Measurements from ENCODE around the gene GDAP2. TPM values are rescaled to one million over a fixed set of nuclear protein-coding genes. Genes with fewer than 3 reads are reported as not detected.

The GDAP2 gene
- total RNA-seq, 1 experiment from 2014 or later, result 6.3 TPM

DNA sequence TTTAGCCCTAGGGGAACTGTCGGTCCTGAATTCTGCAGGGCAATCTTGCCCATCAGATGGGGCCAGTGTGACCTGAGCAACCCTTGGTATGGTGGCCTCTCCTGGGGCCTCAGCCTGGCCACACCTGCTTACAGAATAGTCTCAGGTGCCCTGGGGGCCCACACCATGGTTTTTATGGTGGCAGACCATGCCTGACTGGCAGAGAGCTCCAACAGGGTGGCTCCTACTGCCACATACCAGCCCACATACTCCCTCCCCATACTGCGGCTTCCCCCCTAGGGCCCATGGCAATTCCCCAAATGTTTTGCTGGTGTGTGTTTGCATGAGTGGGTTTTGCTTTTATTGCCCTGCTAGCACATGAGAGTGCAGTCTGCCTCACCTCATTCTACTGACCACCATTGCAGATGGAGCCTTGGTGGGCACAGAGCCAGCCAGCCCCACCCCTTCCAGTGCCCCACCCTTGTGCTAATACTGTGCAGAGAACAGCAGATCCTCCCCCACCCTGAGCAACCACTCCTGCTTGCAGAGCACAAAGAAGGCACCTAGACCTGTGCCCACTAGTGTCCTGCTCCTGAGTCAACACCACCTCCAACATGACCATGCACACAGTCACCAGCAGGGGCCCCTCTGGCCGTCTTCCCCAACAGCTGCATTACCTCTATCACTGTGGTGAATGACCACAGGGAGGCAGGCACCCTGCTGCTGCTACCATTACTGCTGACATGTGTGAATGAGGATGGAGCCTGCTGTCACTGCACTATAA, 86.8 kb downstream of the GDAP2 start:
- DNase-seq (ENCODE audit: low spot score), result no peak

DNA sequence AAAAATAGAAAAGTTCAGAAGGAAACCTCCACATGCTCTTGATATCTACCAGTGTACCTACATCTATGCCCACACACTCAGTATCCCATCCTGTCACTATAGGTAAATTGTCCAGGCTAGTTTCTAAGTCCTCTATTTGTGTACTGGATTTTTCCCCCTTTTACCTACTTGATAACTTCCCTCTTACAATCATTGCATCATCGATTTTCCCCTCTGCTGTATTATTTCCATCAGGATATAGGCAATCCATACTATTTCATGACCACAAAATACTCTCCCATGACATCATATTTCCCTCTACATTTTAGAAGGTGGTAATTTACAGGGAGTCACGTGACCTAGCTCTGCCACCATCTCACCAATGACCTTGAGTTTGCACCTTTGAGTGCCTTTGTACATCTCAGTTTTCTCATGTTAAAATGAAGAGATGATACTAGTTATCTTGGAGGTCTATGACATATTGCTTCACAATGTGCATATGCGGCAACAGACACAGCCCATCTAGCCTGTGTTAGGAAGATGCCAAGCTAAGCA, 88.2 kb downstream of the GDAP2 start:
- DNase-seq (ENCODE audit: low spot score), result no peak

DNA sequence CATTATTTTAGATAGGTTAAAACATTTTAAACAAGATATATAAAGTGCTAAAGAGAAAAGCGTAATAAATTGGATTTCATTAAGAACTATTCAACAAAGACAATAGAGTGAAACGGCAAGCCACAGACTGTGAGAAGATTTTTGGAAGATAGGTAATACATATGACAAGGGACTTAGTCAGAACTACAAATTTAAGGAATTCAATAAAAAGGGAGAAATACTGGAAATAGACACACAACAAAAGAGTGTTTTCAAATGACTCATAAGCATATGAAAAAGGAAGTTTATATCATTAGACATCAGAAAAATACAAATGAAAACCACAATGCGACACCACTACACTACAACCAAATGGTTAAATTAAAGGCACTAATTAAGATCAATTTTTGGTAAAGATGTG, 90.5 kb downstream of the GDAP2 start:
- no peak for DNase-seq (ENCODE audit: low spot score)

DNA sequence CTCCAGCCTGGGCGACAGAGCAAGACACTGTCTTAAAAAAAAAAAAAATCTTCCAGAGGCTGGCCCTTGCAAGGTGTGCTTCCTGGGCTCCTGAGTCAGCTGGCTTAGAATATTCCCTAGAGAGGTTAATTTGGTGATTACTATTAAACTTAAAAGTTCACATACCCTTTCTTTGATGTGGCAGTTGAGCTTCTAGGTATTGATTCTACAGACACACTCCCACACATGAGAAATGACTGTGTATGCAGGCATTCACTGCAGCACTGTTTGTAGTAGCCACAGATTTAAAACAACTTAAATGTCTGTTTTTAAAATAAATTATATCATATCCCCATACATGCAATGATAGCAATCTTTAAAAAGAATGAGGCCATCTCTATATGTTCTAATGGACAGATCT, 93.4 kb downstream of the GDAP2 start:
- DNase-seq (ENCODE audit: low spot score), result no peak

DNA sequence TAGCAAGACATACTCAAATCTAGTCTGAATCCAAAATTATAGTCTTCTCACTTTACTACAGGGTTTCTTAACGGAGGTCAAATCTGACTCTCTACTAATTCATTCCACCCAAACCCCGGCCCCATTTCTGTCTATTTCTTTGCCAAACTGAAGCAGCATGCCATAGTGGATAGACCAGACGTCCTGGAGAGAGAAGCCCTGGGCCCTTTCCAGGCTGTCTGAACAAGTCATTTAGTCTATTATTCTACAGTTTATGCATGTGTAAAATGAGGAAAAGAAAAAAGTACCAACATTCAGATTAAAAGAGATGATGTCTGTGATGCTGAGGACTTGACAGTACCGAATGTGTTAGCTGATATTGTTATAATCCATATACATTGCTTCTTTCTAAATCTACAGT, 95.0 kb downstream of the GDAP2 start:
- DNase-seq (ENCODE audit: low spot score), result no peak

DNA sequence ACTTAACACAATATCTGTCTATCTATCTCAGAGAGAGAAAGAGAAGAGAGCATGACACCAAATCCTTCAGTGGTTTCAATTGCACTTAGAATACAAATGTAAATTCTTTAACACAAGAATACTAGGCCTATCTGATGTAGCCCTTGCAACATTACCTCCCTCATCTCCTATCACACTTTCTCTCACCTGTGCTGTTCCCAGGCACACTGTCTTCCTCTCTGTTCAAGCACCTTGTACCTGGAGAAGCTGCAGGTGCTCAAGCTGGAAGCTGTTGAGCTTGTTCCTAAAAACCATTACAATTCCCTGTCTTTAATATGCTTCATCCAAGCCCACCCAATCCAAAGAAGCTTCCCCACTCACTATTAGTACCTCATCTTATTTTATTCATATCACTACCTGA, 97.0 kb downstream of the GDAP2 start:
- DNase-seq (ENCODE audit: low spot score), result no peak

DNA sequence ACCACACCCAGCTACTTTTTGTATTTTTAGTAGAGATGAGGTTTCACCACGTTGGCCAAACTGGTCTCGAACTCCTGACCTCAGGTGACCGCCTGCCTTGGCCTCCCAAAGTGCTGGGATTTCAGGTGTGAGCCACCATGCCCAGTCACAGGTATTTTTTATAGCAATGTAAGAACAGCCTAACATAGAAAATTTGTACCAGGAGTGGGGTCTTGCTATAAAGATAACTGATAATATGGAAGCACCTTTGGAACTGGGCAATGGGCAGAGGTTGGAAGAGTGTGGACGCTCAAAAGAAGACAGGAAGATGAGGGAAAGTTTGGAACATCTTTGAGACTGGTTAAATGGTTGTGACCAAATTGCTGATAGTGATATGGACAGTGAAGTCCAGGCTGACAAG, 99.2 kb downstream of the GDAP2 start:
- DNase-seq (ENCODE audit: low spot score), result no peak

DNA sequence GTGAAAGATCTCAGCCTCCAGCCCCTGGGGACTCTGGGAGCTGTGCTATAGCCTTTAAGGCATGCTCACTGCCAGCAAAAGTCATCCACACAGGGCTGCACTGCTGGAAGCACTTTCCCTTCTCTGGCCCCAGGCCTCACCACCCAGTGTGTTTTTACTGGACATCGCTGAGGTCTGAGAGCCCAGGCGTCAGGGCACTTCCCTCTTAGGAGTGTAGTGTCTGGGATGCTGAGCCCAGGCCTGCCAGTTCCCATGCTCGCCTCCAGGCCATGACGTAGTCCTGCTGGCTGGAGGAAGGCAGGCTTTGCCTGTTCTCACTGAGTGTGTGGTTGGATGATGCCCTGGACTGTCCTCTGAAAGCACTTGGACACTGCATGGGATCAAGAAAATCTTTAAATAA, 101.2 kb downstream of the GDAP2 start:
- no peak for DNase-seq (ENCODE audit: low spot score)

DNA sequence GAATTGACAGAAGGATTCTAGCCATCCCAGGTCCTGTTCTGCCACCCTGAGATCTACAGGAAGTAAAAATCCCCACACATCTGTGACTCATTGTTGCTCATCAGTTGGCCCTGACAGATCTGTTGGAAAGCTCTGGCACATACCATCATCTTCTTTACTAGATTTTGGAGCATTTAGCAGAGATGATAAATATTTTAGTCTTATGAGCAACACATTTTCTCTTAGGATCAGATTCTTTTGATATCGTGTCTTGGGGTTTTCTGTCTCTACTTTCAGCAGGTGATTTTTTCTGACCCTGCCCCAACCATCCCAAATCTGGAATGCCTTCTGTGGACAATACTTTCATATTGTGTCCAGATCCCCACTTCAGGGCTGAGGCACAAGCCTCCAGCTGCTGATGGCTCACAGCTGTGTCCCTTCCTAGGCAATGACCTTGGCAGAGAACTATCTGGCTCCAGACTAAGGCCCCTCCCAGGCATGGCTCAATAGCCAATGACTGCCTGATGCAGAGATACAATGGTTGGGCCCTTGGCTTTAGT, 102.8 kb downstream of the GDAP2 start:
- DNase-seq (ENCODE audit: low spot score), result peak; percentile 7

DNA sequence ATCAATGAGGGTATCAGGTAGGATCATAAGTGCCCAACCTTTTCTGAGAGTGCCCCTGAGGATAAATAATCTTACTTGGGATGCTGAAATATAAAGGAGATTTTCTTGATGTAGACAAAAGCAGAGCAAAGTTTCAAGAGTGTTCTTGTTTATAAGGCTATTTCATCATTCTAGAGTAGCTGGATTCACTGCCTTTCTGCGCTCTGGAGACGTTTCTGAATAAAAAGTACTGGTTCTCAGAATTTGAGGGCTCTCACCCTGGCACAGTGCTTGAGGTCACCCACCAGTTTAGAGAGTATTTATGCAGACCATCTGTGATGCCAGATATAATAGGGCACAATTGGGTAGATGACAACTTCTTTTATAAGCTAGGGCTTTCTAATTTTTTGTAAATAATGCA, 103.3 kb downstream of the GDAP2 start:
- no peak for DNase-seq (ENCODE audit: low spot score)

DNA sequence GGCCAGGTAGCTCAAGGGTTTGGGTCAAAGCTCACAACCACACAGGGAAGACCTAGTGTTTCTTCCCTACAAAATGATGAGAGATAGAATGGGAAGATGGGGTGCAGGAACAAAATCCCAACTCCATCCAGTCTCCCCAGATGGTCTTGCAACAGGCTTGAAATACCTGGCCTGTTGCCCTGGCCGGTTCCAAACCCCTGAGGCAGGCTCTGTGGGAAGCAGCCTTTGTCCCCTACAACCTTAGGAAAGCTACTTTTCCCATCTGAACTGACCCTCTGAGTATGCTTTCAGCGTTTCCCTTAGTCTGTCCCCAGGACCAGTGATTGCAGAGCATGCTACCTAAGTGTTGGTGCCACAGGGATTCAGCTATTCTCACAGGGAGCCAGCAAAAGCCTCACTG, 104.0 kb downstream of the GDAP2 start:
- no peak for DNase-seq (ENCODE audit: low spot score)

DNA sequence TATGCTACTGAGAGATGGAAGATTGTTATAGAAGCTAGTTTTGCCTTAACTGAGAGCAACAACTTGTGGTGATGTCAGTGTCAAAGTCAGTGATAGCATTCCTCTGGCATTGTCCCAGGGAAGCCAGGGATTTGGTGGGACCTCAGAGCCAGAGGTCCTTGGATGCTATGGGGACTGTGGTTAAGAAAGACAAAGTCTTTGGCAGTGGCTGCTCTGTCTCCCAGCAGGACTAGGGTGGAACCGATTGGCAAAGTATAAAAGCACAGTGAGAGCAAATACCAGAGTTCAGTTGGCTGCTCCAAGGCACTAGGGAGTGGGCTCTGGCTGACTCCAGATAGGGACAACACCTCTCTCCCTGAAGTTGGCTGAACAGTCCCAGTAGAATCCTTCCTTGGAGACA, 104.8 kb downstream of the GDAP2 start:
- no peak for DNase-seq (ENCODE audit: low spot score)

DNA sequence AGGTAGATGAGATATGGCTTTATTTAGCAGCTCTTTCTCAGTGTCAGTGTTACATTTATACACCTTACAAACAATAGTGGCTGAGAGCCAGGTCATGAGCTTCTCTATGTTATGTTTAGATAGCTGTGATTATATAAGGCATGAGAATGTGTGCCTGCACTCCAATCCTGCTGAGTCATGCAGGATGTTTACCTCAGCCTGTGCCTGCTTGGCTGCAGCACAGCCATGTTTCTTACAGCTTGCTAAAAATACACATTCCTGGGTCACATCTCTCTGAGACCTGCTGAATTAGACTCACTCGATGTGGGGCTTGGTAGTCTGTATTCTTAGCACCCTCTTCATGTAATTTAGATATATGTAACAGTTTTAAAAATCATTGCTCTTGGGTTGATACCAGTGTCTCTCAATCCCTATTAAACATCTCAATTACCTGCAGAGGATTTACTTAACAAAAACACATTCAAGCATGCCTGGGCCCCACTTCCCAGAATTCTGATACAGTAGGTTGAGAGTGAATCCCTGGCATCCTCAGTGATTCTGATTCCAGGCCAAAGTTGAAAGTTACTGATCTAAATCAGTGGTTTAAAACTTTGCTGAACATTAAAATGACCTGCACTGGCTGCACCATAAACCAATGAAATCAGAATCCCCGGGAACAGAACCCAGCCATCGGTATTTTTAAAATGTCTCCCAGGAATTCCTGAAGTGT, 107.5 kb downstream of the GDAP2 start:
- DNase-seq (ENCODE audit: low spot score), result peak; percentile 25

DNA sequence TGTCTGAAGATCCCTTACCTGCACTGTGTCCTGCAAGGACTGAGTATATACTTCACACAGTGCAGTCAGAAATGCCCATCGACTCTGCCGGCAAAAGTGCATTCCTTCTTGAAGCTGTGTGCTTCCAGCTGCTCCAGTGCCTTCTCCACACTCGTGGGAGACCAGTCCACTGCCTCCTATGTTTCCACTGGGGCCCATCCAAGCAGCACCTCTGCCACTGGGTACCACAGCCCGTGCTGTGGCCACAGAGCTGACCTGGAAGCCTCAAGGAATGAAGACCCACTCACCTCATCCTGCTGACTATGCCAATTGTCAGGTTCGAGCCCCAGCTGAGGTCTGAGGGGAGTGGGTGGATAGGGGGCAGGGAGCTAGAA, 108.1 kb downstream of the GDAP2 start:
- no peak for DNase-seq (ENCODE audit: low spot score)

DNA sequence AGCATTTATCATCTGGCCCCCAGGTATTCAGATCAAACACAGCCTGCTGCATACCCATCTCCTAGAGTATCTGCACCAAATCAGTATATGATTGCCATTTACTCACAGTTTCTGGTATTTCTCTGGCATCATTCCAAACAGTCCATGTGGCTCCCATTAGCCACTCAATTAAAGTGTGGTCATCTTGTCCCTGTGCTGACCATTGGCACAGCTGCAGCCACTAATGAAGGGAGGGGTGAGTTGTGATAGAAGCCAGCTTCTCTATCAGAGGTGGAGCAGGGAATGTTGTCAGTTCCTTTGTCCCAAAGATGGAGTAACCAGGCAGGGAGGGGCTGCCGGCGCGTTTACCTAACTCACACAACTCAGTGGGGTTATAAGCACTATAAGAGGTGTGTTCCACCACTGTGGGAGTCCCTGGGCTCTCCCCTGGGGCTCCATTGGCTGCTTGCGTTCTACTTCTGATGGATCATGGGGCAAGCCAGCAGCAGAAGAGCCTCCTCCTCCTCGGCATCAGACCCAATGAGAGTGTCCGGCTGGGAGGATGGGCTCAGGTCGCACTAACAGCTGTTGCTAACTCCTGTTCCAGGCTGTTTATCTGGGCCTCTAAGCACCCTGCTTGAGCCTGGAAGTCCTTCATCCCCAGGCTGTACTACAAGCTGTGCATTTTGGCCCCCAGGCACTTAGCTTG, 108.6 kb downstream of the GDAP2 start:
- no peak for DNase-seq (ENCODE audit: low spot score)

DNA sequence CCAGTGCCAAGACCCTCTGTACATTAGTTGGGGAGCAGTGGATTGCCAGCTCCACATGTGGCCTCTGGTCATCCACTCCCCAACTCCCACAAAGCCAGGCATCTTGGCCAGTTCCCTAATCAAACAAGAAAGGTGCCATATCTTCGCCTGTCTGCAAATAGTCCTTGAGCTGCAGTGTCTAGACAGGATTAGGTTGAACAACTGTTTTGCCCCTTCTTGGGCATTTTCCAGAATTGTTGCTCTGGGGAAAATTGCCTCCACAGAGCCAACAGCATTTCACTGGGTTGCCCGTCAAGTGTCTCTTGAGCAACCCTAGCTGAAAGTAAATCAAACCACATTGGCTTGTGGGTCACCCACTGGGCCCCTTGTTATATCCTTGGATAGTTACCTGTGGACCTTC, 109.3 kb downstream of the GDAP2 start:
- DNase-seq (ENCODE audit: low spot score), result no peak

DNA sequence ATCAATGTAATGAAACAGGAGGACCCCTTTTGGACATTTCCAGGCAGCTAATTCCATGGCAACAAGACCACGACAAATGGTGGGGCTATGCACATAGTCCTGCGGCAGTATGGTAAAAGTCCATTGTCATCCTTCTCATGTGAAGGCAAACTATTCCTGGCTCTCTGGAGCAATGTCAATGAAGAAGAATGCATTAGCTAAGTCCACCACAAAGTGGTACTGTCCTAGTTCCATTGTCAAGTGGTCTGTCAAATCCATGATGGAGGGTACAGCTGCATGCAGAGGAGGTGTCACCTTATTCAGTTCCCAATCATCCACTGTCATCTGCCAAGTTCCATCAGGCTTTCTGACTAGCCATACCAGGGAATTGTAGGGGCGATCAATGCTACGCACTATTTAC, 110.1 kb downstream of the GDAP2 start:
- DNase-seq (ENCODE audit: low spot score), result no peak

DNA sequence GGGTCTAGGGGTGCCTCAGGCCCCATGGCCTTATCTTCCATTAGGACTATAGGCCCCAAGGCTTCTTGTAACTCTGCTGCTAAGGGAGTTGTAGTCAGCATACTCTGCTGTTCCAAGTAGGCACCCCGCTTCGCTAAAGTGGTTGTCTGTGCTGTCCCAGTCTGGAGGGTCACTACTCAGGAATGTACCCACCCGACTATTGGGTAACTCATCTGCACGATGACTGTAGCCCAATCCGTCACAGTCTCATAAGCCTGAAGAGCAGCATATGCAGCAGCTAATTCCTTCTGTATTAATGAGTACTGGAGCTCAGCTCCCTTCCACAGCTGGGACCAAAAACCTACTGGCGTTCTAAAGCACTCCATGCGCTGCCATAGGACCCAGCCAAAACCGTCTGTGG, 111.0 kb downstream of the GDAP2 start:
- DNase-seq (ENCODE audit: low spot score), result no peak

DNA sequence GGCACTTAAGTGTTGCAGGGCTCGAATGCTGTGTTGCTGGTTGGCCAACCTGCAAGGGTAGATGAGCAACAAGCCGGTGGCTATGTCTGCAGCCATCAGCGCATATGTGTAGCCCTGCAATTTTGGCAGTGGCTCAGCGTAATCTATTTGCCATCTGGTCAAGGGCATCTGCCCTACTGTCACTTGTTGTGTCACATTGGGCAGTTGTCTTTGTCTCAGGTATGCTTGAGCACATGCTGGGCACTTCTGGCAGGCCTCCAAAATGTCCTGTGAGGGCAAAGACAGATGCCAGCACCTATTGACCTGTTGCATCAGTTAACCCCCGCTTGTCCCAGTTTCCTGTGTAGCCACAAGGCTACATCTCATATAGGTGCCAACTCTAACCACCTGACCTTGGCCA, 111.8 kb downstream of the GDAP2 start:
- DNase-seq (ENCODE audit: low spot score), result no peak

DNA sequence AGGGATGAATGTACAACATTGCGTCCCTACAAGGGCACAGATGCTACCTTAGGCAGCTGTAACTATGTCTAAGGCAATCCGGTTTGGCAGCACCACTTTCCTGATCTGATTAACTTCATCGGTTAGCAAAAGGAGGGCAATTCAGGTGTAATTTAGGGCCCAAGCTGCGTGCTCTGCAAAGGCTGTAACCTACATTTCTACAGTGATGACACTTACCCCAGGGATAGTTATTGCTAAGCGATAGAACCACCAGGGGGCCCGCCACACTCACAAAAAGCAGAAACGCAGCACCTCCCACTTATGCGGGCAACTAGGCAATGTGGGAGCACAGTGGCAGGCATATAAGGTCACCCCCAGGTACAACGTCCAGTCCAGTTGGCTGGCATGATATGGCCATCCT, 113.5 kb downstream of the GDAP2 start:
- no peak for DNase-seq (ENCODE audit: low spot score)

DNA sequence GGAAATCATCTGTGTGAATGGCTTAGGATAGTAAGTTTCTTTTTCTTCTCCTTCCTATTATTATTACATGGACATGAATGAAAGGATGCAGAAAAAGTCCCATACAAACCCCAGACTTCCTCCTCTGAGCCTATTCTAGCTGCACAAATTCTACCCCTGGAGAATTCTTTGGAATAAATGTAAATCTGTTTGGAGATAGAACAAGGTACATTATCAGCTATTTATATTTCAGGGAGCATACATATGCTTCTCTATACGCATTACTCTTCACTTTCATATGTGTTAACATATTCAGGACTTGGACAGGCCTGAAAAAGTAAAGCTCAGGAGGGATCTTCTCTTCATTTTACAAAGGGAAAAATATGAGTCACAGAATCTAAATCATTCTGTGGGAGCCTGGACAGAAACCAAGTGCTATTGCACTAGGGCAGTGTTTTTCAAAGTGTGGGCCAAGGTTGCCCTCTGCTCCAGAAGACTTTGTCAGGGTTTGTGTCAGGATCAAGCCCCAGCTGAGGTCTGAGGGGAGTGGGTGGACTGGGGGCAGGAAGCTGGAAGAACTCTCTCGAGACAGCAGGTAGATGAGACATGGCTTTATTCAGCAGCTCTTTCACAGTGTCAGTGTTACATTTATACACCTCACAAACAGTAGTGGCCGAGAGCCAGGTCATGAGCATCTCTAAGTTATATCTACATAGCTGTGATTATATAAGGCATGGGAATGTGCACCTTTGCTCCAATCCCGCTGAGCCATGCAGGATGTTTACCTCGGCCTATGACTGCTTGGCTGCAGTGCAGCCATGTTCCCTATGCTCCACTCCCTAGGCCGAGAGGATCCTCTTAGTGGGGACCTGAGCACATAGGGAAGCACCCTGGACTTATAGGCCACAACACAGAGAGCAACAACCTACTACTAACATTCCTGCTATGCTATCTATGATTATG, 114.3 kb downstream of the GDAP2 start:
- DNase-seq (ENCODE audit: low spot score), result no peak
